ENCODE results near the gene TGFBRAP1.
"Not testable (repeated sequence)": the region's sequence is repeated elsewhere in the genome, so short reads cannot be mapped to it uniquely, and the experiment has no call there.

Gene TGFBRAP1

GRCh38 chr2:105327690-105328089, 1.8 kb downstream of the TGFBRAP1 start:
- no peak overlapping the region for H3K4me3 ChIP-seq (ENCODE audit: low read depth, low read length)
- no peak overlapping the region for H3K27ac ChIP-seq

GRCh38 chr2:105327271-105327670, 2.3 kb downstream of the TGFBRAP1 start:
- DNase-seq; H3K36me3 ChIP-seq (replicated peaks); H3K4me3 ChIP-seq (ENCODE audit: low read depth, low read length); H3K27ac ChIP-seq; H3K27me3 ChIP-seq (replicated peaks); in situ Hi-C loops (cut with HindIII; ENCODE audit: low pct_ligation_motif_present, low sequenced_read_pairs): not testable (repeated sequence)

More at GRCh38 chr2:105327690-105328089, 1.8 kb downstream of the TGFBRAP1 start:
- DNase-seq: no peak
- Histone ChIP-seq H3K27me3 (replicated peaks) (no peaks in the 10 kb centered on the region), H3K36me3 (replicated peaks) (no peaks in the 10 kb centered on the region)
- in situ Hi-C loops (cut with HindIII; ENCODE audit: low pct_ligation_motif_present, low sequenced_read_pairs): no loop called here
- TF ChIP-seq, protein P1, sequence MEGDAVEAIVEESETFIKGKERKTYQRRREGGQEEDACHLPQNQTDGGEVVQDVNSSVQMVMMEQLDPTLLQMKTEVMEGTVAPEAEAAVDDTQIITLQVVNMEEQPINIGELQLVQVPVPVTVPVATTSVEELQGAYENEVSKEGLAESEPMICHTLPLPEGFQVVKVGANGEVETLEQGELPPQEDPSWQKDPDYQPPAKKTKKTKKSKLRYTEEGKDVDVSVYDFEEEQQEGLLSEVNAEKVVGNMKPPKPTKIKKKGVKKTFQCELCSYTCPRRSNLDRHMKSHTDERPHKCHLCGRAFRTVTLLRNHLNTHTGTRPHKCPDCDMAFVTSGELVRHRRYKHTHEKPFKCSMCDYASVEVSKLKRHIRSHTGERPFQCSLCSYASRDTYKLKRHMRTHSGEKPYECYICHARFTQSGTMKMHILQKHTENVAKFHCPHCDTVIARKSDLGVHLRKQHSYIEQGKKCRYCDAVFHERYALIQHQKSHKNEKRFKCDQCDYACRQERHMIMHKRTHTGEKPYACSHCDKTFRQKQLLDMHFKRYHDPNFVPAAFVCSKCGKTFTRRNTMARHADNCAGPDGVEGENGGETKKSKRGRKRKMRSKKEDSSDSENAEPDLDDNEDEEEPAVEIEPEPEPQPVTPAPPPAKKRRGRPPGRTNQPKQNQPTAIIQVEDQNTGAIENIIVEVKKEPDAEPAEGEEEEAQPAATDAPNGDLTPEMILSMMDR (IDR thresholded peaks at IDR 0.05; ENCODE audit: low read depth, low read length, missing control alignments): no peak

GRCh38 chr2:105325389-105325963, 4.1 kb downstream of the TGFBRAP1 start:
- no peaks in the 10 kb centered on the region for H3K27me3 ChIP-seq (replicated peaks)
- peak overlapping the region; percentile 92 for H3K27ac ChIP-seq
- peak; percentile 56 for DNase-seq
- no peaks in the 10 kb centered on the region for H3K36me3 ChIP-seq (replicated peaks)
- in situ Hi-C loops (cut with HindIII; ENCODE audit: low pct_ligation_motif_present, low sequenced_read_pairs): no loop called here
- TF ChIP-seq, protein P1 (IDR thresholded peaks at IDR 0.05; ENCODE audit: low read depth, low read length, missing control alignments): no peak
- H3K4me3 ChIP-seq (ENCODE audit: low read depth, low read length): no peak overlapping the region

- Histone ChIP-seq H3K27ac (peak overlapping the region; percentile 92), H3K36me3 (replicated peaks) (no peaks in the 10 kb centered on the region), H3K27me3 (replicated peaks) (no peaks in the 10 kb centered on the region), H3K4me3 (ENCODE audit: low read depth, low read length) (no peak overlapping the region)
- in situ Hi-C loops (cut with HindIII; ENCODE audit: low pct_ligation_motif_present, low sequenced_read_pairs): no loop called here
- TF ChIP-seq, protein P1 (IDR thresholded peaks at IDR 0.05; ENCODE audit: low read depth, low read length, missing control alignments): no peak
- DNase-seq: peak; percentile 82
Measured at GRCh38 chr2:105324732-105325131, 4.8 kb downstream of the TGFBRAP1 start.

DNA sequence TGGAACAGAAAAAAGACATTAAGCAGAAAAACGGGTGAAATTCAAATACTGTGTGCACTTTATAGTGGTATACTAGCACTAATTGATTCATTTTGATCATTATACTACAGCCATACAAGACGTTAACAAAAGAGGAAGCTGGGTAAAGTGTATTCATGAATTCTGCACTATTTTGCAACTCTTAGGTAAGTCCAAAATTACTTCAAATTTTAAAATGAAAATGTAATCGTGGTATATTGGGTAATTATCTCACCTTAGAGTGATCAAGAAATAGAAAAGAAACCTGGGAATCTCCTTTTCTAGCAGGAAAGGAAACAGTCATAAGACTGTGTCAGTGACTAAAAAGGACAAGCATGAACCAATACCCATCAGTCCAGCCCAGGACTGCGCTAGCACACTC, 5.4 kb downstream of the TGFBRAP1 start:
- in situ Hi-C loops (cut with HindIII; ENCODE audit: low pct_ligation_motif_present, low sequenced_read_pairs): no loop called here
- Histone ChIP-seq H3K27me3 (replicated peaks) (no peaks in the 10 kb centered on the region), H3K36me3 (replicated peaks) (no peaks in the 10 kb centered on the region), H3K27ac (peak overlapping the region; percentile 92), H3K4me3 (ENCODE audit: low read depth, low read length) (no peak overlapping the region)
- TF ChIP-seq, protein P1 (IDR thresholded peaks at IDR 0.05; ENCODE audit: low read depth, low read length, missing control alignments): no peak
- no peak for DNase-seq

GRCh38 chr2:105323111-105323510, 6.4 kb downstream of the TGFBRAP1 start:
- TF ChIP-seq, protein P1 (IDR thresholded peaks at IDR 0.05; ENCODE audit: low read depth, low read length, missing control alignments): no peak
- Histone ChIP-seq H3K36me3 (replicated peaks) (no peaks in the 10 kb centered on the region), H3K27me3 (replicated peaks) (no peaks in the 10 kb centered on the region), H3K4me3 (ENCODE audit: low read depth, low read length) (no peak overlapping the region), H3K27ac (no peak overlapping the region)
- in situ Hi-C loops (cut with HindIII; ENCODE audit: low pct_ligation_motif_present, low sequenced_read_pairs): no loop called here
- DNase-seq: no peak

Data from brain microvascular endothelial cell (primary cell).